ENCODE measurements around the gene FLOT2. TPM values are rescaled to one million over a fixed set of nuclear protein-coding genes. Genes with fewer than 3 reads are reported as not detected.
A peak's percentile ranks its signal among the peaks of the same experiment; 100 is the strongest.
"Not testable (repeated sequence)": the region's sequence is repeated elsewhere in the genome, so short reads cannot be mapped to it uniquely, and the experiment has no call there.

The FLOT2 gene
- total and polyA plus RNA-seq, 5 donors from 2014 or later: 167 to 345 (median 299) TPM

- not testable (repeated sequence) for H3K27me3 Mint-ChIP-seq; H3K9me3 Mint-ChIP-seq; H3K27ac Mint-ChIP-seq; H3K36me3 Mint-ChIP-seq; DNase-seq; H3K4me3 ChIP-seq (ENCODE audit: low read depth, low read length); H3K9me3 ChIP-seq (ENCODE audit: control insufficient read depth in 2 of 2, low read length in 2 of 2); ATAC-seq (ENCODE audit: low read depth in 2 of 2); H3K4me1 ChIP-seq (ENCODE audit: control insufficient read depth, insufficient read depth, low read length, poor library complexity, severe bottlenecking); H3K27ac ChIP-seq (ENCODE audit: insufficient read depth, low read length, poor library complexity, severe bottlenecking); H3K36me3 ChIP-seq (ENCODE audit: control insufficient read depth, insufficient read depth, low read length); H3K4me3 Mint-ChIP-seq; H3K27me3 ChIP-seq (ENCODE audit: control insufficient read depth, insufficient read depth, low read length)
- H3K4me1 Mint-ChIP-seq: peaks cover 0 to 11% (median 6%) of the 10 kb centered on the region in 4 donors
Observed at GRCh38 chr17:28846699-28847098, 50.8 kb downstream of the FLOT2 start.

- ATAC-seq (ENCODE audit: low read depth in 2 of 2) (no peak), DNase-seq (no peak)
- H3K27ac ChIP-seq (ENCODE audit: insufficient read depth, low read length, poor library complexity, severe bottlenecking): no peak overlapping the region
- no peak overlapping the region for H3K27ac Mint-ChIP-seq
- H3K4me1 ChIP-seq (ENCODE audit: control insufficient read depth, insufficient read depth, low read length, poor library complexity, severe bottlenecking): peaks cover 13% of the 10 kb centered on the region
- no peaks in the 10 kb centered on the region for H3K27me3 Mint-ChIP-seq
- H3K4me3 Mint-ChIP-seq: no peak overlapping the region
- H3K9me3 ChIP-seq (ENCODE audit: control insufficient read depth in 2 of 2, low read length in 2 of 2): no peaks in the 10 kb centered on the region
- no peak overlapping the region for H3K4me3 ChIP-seq (ENCODE audit: low read depth, low read length)
- H3K36me3 Mint-ChIP-seq: no peaks in the 10 kb centered on the region
- H3K36me3 ChIP-seq (ENCODE audit: control insufficient read depth, insufficient read depth, low read length): no peaks in the 10 kb centered on the region
- H3K4me1 Mint-ChIP-seq: peaks cover 0 to 13% (median 8%) of the 10 kb centered on the region in 4 donors
- no peaks in the 10 kb centered on the region for H3K27me3 ChIP-seq (ENCODE audit: control insufficient read depth, insufficient read depth, low read length)
- H3K9me3 Mint-ChIP-seq: no peaks in the 10 kb centered on the region
Observed at GRCh38 chr17:28846231-28846630, 51.3 kb downstream of the FLOT2 start.

- H3K4me3 Mint-ChIP-seq: peak overlapping the region; percentile 66 to 98 (median 89)
- peaks cover 0 to 28% (median 20%) of the 10 kb centered on the region in 4 donors for H3K4me1 Mint-ChIP-seq
- no peaks in the 10 kb centered on the region for H3K27me3 ChIP-seq (ENCODE audit: control insufficient read depth, insufficient read depth, low read length)
- H3K36me3 ChIP-seq (ENCODE audit: control insufficient read depth, insufficient read depth, low read length): no peaks in the 10 kb centered on the region
- no peaks in the 10 kb centered on the region for H3K27me3 Mint-ChIP-seq
- H3K9me3 ChIP-seq (ENCODE audit: control insufficient read depth in 2 of 2, low read length in 2 of 2): no peaks in the 10 kb centered on the region
- H3K4me1 ChIP-seq (ENCODE audit: control insufficient read depth, insufficient read depth, low read length, poor library complexity, severe bottlenecking): peaks cover 21% of the 10 kb centered on the region
- no peak overlapping the region for H3K27ac ChIP-seq (ENCODE audit: insufficient read depth, low read length, poor library complexity, severe bottlenecking)
- H3K27ac Mint-ChIP-seq: peak overlapping the region in 1 of 3 donors; percentile 96
- ATAC-seq (ENCODE audit: low read depth in 2 of 2) (no peak), DNase-seq (no peak)
- no peaks in the 10 kb centered on the region for H3K9me3 Mint-ChIP-seq
- H3K36me3 Mint-ChIP-seq: no peaks in the 10 kb centered on the region
- H3K4me3 ChIP-seq (ENCODE audit: low read depth, low read length): no peak overlapping the region
Observed at GRCh38 chr17:28843816-28844148, 53.8 kb downstream of the FLOT2 start.

- H3K4me1 Mint-ChIP-seq: peaks cover 0 to 28% (median 21%) of the 10 kb centered on the region in 4 donors
- no peaks in the 10 kb centered on the region for H3K9me3 Mint-ChIP-seq
- Histone ChIP-seq H3K36me3 (ENCODE audit: control insufficient read depth, insufficient read depth, low read length) (no peaks in the 10 kb centered on the region), H3K27me3 (ENCODE audit: control insufficient read depth, insufficient read depth, low read length) (no peaks in the 10 kb centered on the region), H3K27ac (ENCODE audit: insufficient read depth, low read length, poor library complexity, severe bottlenecking) (peak within 1 kb of the TSS; percentile 82), H3K4me3 (ENCODE audit: low read depth, low read length) (peak within 1 kb of the TSS; percentile 91), H3K4me1 (ENCODE audit: control insufficient read depth, insufficient read depth, low read length, poor library complexity, severe bottlenecking) (peaks cover 21% of the 10 kb centered on the region), H3K9me3 (ENCODE audit: control insufficient read depth in 2 of 2, low read length in 2 of 2) (no peaks in the 10 kb centered on the region)
- no peaks in the 10 kb centered on the region for H3K27me3 Mint-ChIP-seq
- DNase-seq (peak; percentile 81 to 87 (median 87)), ATAC-seq (ENCODE audit: low read depth in 2 of 2) (peak; percentile 94 to 96)
- no peaks in the 10 kb centered on the region for H3K36me3 Mint-ChIP-seq
- peak within 1 kb of the TSS; percentile 84 to 98 (median 96) for H3K27ac Mint-ChIP-seq
- peak within 1 kb of the TSS; percentile 96 to 99 (median 98) for H3K4me3 Mint-ChIP-seq
Observed at GRCh38 chr17:28842282-28843012, 55.1 kb downstream of the FLOT2 start, which contains the start of gene FAM222B. TSS of gene FAM222B (minus strand) at chr17:28842790. CDS start at chr17:28766667, 76,123 bp downstream.

GRCh38 chr17:28841901-28842281 lies 55.6 kb downstream of the FLOT2 start:
- Mint-ChIP-seq H3K4me3 (peak overlapping the region; percentile 96 to 99 (median 98)), H3K27ac (peak overlapping the region; percentile 66 to 98 (median 96)), H3K9me3 (no peaks in the 10 kb centered on the region), H3K4me1 (peaks cover 0 to 28% (median 21%) of the 10 kb centered on the region in 4 donors), H3K36me3 (no peaks in the 10 kb centered on the region), H3K27me3 (no peaks in the 10 kb centered on the region)
- H3K27ac ChIP-seq (ENCODE audit: insufficient read depth, low read length, poor library complexity, severe bottlenecking): peak overlapping the region; percentile 82
- H3K9me3 ChIP-seq (ENCODE audit: control insufficient read depth in 2 of 2, low read length in 2 of 2): no peaks in the 10 kb centered on the region
- no peaks in the 10 kb centered on the region for H3K36me3 ChIP-seq (ENCODE audit: control insufficient read depth, insufficient read depth, low read length)
- no peaks in the 10 kb centered on the region for H3K27me3 ChIP-seq (ENCODE audit: control insufficient read depth, insufficient read depth, low read length)
- peaks cover 21% of the 10 kb centered on the region for H3K4me1 ChIP-seq (ENCODE audit: control insufficient read depth, insufficient read depth, low read length, poor library complexity, severe bottlenecking)
- ATAC-seq (ENCODE audit: low read depth in 2 of 2) (peak; percentile 24 to 25), DNase-seq (peak in 2 of 3 donors; percentile 26 to 50)
- peak overlapping the region; percentile 91 for H3K4me3 ChIP-seq (ENCODE audit: low read depth, low read length)

- H3K36me3 Mint-ChIP-seq: peaks cover 3% of the 10 kb centered on the region
- peaks cover 2 to 36% (median 24%) of the 10 kb centered on the region in 4 donors for H3K4me1 Mint-ChIP-seq
- DNase-seq (no peak), ATAC-seq (ENCODE audit: low read depth in 2 of 2) (no peak)
- Histone ChIP-seq H3K9me3 (ENCODE audit: control insufficient read depth in 2 of 2, low read length in 2 of 2) (no peaks in the 10 kb centered on the region), H3K36me3 (ENCODE audit: control insufficient read depth, insufficient read depth, low read length) (no peaks in the 10 kb centered on the region), H3K27me3 (ENCODE audit: control insufficient read depth, insufficient read depth, low read length) (no peaks in the 10 kb centered on the region), H3K4me3 (ENCODE audit: low read depth, low read length) (no peak overlapping the region), H3K27ac (ENCODE audit: insufficient read depth, low read length, poor library complexity, severe bottlenecking) (no peak overlapping the region), H3K4me1 (ENCODE audit: control insufficient read depth, insufficient read depth, low read length, poor library complexity, severe bottlenecking) (peaks cover 21% of the 10 kb centered on the region)
- no peaks in the 10 kb centered on the region for H3K27me3 Mint-ChIP-seq
- H3K27ac Mint-ChIP-seq: peak overlapping the region in 1 of 3 donors; percentile 44
- no peaks in the 10 kb centered on the region for H3K9me3 Mint-ChIP-seq
- peak overlapping the region in 1 of 4 donors; percentile 7 for H3K4me3 Mint-ChIP-seq
Observed at GRCh38 chr17:28839221-28839620, 58.3 kb downstream of the FLOT2 start.

GRCh38 chr17:28836541-28836940 lies 61.0 kb downstream of the FLOT2 start:
- H3K27ac Mint-ChIP-seq: peak overlapping the region in 1 of 3 donors; percentile 68
- not testable (repeated sequence) for H3K36me3 ChIP-seq (ENCODE audit: control insufficient read depth, insufficient read depth, low read length); DNase-seq; H3K4me3 ChIP-seq (ENCODE audit: low read depth, low read length); H3K27me3 ChIP-seq (ENCODE audit: control insufficient read depth, insufficient read depth, low read length); H3K27me3 Mint-ChIP-seq; ATAC-seq (ENCODE audit: low read depth in 2 of 2); H3K9me3 ChIP-seq (ENCODE audit: control insufficient read depth in 2 of 2, low read length in 2 of 2); H3K9me3 Mint-ChIP-seq; H3K27ac ChIP-seq (ENCODE audit: insufficient read depth, low read length, poor library complexity, severe bottlenecking)
- peaks cover 10% of the 10 kb centered on the region for H3K36me3 Mint-ChIP-seq
- peaks cover 11% of the 10 kb centered on the region for H3K4me1 ChIP-seq (ENCODE audit: control insufficient read depth, insufficient read depth, low read length, poor library complexity, severe bottlenecking)
- peak overlapping the region in 1 of 4 donors; percentile 15 for H3K4me3 Mint-ChIP-seq
- peaks cover 13 to 31% (median 23%) of the 10 kb centered on the region in 4 donors for H3K4me1 Mint-ChIP-seq

GRCh38 chr17:28834420-28834819 lies 63.1 kb downstream of the FLOT2 start:
- Mint-ChIP-seq H3K4me1 (peaks cover 13 to 21% (median 14%) of the 10 kb centered on the region in 4 donors), H3K27me3 (no peaks in the 10 kb centered on the region), H3K36me3 (peaks cover 12% of the 10 kb centered on the region), H3K9me3 (no peaks in the 10 kb centered on the region), H3K4me3 (no peak overlapping the region), H3K27ac (peak overlapping the region in 1 of 3 donors; percentile 67)
- no peaks in the 10 kb centered on the region for H3K9me3 ChIP-seq (ENCODE audit: control insufficient read depth in 2 of 2, low read length in 2 of 2)
- H3K36me3 ChIP-seq (ENCODE audit: control insufficient read depth, insufficient read depth, low read length): peaks cover 3% of the 10 kb centered on the region
- ATAC-seq (ENCODE audit: low read depth in 2 of 2): no peak
- no peak for DNase-seq
- no peaks in the 10 kb centered on the region for H3K4me1 ChIP-seq (ENCODE audit: control insufficient read depth, insufficient read depth, low read length, poor library complexity, severe bottlenecking)
- no peak overlapping the region for H3K4me3 ChIP-seq (ENCODE audit: low read depth, low read length)
- no peak overlapping the region for H3K27ac ChIP-seq (ENCODE audit: insufficient read depth, low read length, poor library complexity, severe bottlenecking)
- no peaks in the 10 kb centered on the region for H3K27me3 ChIP-seq (ENCODE audit: control insufficient read depth, insufficient read depth, low read length)

All from CD4-positive, CD25-positive, alpha-beta regulatory T cell (primary cell).